HL-60/S4 (cell line): ENCODE data around the gene CFAP69.
"Not testable (repeated sequence)": the region's sequence is repeated elsewhere in the genome, so short reads cannot be mapped to it uniquely, and the experiment has no call there.

ENCODE experiments used
- in situ Hi-C: fragments of 300-500 bp; cut with MboI; formaldehyde crosslinking; loops from 2 replicates; pipeline ENCODE4 v1.14.3; 2022; ENCODE audit warnings: low sequenced_read_pairs

The CFAP69 gene

DNA sequence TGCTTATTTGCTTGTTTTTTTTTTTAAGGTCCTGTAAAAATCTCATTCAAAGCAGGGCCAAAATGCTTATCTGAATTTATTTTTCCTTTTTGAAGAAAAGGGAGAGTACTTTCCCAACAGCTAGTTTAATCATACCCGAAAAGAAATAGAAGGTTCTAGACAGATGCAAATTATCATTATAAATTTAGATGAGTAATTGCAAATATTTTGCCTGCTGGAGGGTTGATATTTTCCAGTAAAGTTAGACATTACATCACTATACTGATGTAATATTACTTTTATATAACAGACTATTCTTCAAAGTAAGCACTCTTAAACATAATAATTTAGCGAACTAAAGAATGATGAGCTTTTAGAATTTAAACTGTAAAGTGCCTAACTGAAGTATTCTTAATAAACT, 14.1 kb upstream of the CFAP69 start:
- in situ Hi-C loops = no loop called here

DNA sequence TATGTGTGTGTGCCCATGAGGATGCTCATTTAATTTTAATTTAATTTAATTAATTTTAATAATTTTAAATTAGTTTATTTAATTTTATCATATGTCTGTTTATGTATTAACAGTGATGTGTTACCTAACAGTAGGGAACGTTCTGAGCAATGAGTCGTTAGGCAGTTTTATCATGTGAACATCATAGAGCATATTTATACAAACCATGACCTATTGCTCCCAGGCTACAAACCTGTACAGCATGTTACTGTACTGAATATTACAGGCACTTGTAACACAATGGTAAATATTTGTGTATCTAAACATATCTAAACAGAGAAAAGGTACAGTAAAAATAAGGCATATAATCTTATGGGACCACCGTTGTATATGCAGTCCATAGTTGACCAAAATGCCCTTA, 13.7 kb upstream of the CFAP69 start:
- in situ Hi-C loops = no loop called here

DNA sequence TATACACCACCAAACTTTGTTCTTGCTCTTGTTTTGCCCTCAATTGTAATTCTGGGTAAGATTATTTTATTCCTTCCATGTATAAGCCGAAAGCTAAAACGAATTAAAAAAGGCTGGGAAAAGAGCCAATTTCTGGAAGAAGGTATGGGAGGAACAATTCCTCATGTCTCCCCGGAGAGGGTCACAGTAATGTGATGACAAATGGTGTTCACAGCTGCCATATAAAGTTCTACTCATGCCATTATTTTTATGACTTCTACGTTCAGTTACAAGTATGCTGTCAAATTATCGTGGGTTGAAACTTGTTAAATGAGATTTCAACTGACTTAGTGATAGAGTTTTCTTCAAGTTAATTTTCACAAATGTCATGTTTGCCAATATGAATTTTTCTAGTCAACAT, 12.5 kb upstream of the CFAP69 start:
- in situ Hi-C loops = no loop called here

DNA sequence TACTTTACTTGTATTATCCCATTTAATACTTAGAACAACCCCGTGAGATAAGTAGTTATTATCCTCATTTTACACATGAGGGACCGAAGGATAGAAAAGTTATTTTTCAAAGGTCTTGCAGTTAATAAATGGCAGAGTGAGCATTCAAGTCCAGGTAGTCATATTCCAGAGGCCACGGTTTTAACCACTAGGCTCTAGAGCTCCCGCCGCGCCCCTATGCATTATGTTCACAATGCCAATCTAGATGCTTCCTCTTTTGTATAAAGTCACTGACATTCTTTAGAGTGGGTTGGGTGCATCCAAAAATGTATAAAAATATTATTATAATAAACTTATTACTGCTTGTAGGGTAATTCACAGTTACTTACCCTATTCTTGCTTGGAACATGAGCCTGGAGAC, 11.4 kb upstream of the CFAP69 start:
- in situ Hi-C loops = no loop called here

DNA sequence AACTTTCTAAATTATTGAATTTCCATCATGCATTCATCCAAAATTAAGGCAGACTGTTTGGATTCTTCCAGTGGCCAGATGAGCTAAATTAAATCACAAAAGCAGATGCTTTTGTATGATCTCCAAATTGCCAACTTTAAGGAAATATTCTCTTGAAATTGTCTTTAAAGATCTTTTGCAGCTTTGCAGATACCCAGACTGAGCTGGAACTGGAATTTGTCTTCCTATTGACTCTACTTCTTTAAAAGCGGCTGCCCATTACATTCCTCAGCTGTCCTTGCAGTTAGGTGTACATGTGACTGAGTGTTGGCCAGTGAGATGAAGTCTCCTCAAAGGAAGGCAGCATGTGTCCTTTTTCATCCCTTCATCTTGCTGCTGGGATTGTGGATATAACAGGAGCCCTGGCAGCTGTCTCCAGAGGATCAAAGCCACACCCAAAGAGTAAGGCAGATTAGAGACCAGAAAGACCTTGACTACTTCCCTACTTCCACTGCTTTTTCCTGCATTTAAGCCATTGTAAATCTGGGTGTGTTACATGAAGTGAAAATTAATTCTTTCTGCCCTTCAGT, 8.2 kb upstream of the CFAP69 start:
- in situ Hi-C loops = no loop called here

DNA sequence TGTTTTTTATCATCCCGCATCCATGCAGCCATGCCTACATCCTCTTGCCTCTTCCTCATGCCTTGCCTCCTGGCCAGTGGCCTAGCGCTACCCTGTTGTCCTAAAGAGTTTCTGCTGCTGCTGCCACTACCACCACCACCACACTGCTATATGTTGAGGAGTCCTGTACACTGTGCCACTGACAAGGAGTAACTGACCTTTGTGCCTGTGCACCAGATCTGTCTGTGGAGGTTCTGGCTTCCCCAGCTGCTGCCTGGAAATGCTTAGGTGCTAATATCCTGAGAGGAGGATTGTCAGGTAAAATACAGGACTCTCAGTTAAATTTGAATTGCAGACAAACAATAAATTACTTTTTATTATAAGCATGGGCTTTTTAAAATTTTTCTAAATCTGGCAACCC, 7.0 kb upstream of the CFAP69 start:
- in situ Hi-C loops = no loop called here

DNA sequence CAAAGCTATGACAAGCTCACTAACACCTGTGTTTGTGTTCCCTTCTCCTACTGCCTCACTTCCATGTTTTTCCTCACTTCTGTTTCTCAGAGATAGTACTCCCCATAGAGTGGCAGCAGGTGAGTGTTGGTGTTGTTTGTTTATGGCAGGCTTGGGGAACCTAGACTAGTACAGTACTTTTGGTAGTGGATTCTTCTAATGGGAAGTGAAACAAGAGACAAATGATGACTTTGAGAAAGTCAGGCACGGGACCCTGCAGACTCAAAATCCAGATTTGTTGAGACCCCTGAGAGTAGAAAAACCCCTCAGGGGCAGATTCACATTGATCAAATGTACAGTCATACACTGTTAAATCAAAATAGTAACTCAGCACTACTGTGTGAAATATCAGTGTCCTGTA, 6.4 kb upstream of the CFAP69 start:
- in situ Hi-C loops = no loop called here

DNA sequence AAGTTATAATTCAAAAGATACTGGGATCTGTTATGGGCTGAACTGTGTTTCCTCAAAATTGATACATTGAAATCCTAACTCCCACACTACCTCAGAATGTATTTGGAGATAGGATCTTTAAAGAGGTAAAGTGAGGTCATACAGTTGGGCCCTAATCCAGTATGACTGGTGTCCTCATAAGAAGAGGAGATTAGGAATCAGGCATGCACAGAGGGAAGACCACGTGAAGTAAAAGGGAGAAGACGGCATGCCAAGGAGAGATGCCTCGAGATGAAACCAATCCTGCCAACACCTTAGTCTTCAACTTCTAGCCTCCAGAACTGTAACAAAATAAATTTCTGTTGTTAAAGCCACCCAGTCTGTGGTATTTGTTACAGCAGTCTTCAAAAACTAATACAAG, 5.9 kb upstream of the CFAP69 start:
- in situ Hi-C loops = no loop called here

DNA sequence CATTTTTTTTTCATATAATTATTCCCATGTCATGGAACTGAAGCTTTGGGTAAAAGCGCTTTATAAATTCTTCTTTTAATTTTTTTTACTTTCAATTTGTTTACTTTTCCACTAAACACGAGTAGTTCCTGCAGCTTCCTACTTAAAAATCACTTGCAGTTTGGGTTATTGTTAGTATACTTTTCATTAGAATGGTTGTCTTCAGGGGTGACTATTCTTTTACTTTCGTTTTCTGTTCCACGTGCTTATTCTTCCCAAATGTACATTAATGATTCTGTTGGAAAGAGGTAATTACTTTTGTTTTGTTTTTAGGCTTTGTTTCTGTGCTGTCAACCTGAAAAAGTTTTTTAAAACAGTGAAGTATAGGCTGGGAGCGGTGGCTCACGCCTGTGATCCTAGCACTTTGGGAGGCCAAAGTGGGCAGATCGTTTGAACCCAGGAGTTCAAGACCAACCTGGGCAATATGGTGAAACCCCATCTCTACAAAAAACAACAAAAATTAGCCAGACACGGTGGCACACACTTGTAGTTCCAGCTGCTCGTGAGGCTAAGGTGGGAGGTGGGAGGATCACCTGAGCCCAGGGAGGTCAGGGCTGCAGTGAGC, 5.2 kb upstream of the CFAP69 start:
- in situ Hi-C loops = no loop called here

DNA sequence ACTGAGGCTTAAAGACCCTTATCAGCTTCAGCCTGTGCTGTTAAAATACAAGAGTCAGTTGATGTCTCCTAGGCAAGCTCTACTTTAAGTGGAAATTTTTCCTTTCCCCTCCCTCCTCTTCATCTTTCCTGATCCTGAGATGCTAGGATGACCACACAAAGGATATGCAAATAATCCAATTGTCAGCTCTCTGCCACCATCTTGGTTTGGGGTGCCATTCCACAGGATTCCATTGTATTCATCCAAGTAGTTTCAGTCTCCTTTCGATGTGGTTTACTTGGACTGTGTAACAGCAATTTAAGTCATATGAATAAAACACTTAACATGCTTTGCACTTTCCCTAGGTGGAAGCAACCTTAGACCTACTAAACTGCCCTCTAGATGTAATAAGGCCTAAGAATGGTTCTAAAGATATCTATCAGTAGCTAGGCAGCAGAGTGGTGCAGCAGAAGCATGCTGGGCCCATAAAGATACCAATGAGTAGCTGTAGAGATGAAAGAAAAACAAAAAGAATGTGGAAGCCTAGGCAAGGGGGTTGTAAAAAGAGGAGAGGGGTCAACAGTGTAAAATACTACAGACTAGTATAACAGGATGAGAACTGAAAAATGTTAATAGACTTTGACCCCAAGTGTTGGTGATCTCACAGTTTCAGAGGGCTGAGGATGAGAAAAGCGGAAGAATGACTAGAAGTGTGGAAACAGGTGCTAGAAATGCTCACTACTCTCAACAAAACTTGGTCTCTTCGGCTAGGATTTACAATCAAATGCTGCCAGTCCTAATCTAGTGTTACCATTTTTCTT, 2.4 kb upstream of the CFAP69 start:
- in situ Hi-C loops = no loop called here

DNA sequence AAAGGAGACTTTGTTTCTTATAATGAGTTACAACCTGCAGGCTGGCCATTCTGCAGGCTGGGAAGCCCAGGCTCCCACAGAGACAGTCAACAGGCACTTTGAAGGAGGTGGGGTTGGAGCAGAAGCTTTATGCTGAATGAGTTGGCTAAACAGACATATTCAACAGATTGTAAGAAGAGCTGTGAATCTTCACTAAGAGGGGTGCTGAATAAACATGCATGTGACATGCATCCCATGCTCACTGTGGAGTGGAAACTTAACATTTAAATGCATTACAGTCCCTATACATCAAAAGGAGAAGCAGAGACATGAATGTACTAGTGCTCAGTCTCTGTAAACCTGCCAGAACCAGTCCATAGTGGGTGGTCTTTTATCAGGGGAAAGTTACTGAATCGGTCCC, 1.4 kb upstream of the CFAP69 start:
- in situ Hi-C loops = no loop called here

DNA sequence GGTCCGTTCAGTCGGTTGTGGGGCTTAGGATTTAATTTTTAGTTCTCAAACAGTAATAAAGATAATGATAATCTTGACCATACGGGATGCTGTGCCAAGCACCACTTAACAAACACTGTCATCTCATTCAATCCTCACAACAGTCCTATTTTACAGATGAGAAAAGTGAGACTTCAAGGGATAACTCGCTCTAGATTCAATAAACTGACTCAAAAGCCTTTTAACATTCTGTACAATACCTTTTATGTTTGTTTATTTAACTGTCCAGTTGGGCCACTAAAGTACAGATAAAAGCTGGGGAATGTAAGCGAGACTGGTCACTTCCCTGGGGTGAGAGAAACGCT, 437 bp upstream of the CFAP69 start:
- in situ Hi-C loops = no loop called here

DNA sequence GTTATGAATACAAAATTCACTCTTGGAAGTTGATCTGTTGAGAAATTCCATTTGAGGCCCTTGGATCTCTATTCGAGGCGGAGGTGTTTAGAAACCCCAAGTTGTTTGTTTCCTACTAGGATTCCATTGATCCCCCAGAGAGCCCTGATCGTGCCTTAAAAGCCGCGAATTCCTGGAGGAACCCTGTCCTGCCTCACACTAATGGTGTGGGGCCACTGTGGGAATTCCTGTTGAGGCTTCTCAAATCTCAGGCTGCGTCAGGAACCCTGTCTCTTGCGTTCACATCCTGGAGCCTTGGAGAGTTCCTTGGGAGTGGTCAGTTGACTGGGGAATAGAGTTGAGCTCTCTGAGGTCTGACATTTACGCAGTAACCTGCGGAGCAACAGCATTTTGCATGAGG, 1.2 kb downstream of the CFAP69 start:
- in situ Hi-C loops = no loop called here

DNA sequence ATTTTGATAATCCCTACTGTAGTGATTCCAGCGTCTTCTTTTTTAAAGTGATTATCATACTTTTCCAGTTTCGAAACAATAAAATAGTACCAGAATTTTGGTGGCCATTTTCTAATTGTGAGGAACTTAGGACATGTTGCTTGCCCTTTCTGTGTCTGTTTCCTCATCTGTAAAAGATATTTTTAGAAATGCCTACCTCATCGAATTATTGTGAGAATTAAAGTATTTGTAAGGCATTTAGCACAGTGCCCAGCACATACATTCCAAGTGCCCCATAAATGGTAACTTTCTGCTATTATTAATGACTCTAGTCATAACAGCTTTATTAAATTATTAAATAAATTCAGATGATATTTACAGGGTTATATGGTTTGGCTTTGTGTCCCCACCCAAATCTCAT, 3.7 kb downstream of the CFAP69 start:
- in situ Hi-C loops = no loop called here

DNA sequence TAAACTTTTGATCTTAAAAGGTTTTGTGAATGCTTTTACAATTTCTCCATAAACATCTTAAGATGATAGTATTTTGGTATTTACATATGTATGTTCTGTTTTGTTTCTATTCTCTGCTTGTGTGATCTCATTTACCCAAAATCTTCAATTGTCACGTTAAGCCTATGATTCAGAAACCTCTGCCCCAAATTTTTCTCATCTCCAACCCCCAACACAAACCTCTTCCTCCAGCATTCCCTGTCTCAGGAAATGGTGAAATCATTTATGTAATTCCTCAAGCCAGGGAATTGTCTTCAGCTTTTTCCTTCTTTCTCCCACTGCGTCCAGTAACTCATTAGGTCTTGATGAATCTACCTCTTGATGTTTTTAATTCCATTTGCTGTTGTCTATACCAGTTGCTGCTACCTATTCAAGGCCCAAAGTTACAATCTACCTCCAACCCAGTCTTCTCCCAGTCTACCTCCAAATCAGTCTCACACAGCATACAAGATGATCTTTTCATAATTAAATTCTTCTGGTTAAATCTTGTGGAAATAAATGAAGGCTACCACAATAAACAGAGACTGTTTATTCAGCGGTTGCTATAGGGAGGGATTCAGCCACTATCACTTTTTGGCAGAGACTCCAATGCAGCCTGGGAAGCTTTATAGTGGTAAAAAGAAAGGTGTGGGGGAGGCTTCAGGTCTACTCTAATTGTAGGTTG, 5.8 kb downstream of the CFAP69 start:
- in situ Hi-C loops = no loop called here

DNA sequence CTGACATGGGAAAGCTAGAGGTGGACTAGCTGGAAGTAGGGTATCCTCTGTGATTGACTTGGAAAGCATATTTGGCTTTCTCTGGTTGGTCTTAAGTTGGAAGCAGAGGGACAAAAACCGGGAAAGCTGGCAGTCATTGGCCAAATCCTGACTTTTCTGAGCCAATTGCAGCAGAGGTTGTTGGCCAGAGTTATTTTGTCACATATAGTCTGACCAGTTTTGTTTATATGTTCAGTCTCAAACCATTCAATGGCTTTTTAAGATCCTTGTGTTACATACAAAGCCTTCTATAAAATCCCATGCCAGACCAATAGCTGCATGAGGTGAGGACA, 6.3 kb downstream of the CFAP69 start:
- in situ Hi-C loops = no loop called here

DNA sequence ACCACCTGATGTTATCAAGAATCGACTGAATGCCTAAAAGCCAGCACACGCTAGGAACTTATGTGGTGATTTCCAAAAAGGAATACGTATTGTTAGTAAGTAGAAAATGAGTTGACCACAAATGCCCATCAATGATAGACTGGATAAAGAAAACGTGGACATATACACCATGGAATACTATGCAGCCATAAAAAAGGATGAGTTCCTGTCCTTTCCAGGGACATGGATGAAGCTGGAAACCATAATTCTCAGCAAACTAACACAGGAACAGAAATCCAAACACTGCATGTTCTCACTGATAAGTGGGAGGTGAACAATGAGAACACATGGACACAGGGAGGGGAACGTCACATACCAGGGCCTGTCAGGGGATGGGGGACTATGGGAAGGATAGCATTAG, 11.0 kb downstream of the CFAP69 start:
- in situ Hi-C loops = not testable (repeated sequence)

DNA sequence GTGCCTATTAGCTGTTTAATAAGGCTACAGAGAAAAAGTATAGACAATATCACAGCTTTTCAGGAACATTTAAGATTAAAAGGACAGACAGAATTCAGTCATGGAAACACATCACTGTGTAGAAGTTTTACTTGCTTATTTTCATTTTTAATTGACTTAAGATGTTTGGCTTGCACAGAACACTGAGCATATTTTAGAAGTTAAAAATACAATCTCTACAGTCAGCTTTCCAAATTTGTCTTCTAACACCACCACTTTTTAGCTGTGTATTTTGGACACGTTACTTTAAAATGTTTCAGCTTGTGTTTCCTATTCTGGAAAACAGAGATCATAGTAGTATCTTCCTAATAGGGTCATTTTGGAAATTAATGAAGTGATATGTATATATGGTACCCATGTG, 11.8 kb downstream of the CFAP69 start:
- in situ Hi-C loops = no loop called here

DNA sequence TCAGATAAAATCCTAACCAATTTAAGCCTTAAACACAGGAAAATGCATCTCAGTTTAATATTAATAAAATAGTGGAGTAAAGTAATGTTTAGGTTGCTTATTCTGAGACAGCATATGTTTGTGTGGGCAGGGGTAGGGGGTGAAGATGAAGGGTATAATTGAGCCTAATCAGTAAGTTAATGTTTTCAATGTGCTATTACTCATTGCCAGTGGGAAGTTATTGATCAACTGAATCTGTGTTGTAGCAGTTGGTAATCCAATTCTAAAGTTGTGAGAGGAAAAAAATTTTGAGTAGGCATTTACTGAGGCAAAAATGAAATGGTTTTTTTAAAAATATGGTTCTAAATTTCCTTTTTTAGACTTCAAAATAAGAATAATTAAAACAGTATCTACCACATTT, 16.5 kb downstream of the CFAP69 start:
- in situ Hi-C loops = no loop called here

DNA sequence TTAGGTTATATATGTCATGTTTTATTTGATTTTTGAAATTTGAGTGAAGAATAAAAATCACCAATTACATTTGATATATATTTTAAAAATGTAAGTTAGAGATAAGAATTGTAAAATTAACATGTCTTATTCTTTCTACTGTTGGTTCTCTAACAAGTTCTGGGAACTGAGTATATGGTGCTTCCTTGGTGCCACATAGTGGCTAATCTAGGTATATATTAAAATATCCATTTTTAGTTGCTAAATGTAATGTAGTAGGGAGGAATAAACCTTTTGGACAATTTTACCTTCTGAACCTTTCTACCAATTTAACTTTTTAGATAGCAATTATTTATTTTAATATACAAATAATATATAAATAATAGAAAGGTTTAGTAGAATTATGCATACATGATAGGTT, 17.5 kb downstream of the CFAP69 start:
- in situ Hi-C loops = no loop called here

DNA sequence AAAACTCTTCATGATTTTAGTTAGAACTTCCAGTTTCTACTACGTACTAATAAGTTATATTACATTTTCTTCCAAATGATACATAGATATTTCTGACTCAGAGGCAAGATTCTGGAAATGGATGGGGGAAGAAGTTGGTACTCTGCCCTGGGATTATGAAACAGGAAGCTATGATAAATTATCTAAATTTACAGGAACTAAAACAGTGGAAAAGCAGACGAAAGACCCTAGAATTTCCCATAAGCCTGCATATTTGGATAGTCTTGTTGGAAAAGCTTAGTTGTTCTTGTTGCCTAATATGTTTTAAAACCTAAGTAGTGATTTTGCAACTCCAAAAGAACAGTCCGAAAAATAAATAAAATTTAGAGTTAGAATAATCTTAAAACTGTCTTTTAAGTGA, 21.8 kb downstream of the CFAP69 start:
- in situ Hi-C loops = no loop called here

DNA sequence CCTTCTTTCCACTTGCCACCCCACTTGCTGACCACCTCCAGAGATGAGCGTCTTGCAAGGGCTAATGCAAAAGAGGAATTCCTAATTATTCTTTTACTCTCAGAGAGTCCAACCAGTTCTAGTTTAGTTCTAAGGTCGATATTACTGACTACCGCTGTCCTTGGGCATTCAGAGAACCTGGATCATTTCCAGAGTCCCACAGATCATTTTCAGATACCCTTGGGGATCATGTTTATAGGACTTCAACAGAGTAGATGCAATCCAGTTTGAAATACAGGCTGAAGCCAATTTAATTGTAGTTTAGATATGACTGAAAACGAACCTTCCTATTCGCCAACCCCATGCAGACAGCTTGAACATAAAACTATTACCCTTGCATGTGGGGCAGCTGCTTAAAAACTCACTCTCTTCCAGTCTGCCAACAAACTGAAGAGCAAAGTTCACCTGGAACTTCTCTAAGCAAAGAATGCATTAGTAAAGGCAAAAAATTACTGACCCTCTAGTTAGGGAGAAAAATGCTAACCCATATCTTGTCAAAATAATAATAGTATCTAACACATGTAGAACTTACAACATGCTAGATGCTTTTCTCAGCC, 22.4 kb downstream of the CFAP69 start:
- in situ Hi-C loops = no loop called here
